Measurements from ENCODE around the gene ZNF618.

The ZNF618 gene

DNA sequence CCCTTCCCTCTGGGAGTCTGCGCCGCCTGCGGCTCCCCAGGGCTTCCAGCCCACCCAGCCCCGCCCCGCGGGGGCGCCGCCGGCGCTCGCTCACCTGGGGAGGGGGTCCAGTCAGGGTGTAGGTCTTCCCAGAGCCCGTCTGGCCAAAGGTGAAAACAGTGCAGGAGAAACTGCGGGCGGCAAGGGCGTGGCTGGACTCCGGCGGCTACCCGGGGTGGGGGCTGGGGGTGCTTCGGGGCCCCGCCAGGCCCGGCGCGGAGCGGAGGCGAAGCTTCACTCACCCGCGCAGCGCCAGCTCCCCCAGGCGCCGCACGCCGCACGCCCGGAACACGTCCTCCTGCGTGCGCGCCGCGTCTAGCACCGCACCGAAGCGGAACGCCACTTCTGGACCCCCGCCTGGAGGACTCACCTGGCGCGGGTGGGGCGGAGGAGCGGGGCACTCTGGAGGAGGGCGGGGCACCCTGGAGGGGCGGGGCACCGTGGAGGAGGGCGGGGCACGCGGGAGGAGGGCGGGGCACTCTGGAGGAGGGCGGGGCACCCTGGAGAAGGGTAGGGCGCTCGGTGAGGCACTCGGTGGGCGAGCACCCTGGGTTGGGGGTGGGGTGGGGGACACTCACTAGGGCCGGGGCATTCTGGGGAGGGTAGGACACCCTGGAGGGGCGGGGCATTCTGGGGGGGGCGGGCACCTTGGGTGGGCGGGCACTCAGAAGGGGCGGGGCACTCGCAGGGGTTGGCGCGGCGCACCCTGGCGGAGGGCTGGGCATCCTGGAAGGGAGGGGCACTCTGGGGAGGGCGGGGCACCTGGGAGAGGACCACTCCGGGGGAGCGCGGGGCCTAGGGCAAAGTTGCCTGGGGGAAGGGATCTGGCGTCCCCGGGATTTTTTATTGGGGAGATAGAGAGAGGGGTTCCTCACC, 222.2 kb downstream of the ZNF618 start:
- no peak for DNase-seq (ENCODE audit: low read depth)

DNA sequence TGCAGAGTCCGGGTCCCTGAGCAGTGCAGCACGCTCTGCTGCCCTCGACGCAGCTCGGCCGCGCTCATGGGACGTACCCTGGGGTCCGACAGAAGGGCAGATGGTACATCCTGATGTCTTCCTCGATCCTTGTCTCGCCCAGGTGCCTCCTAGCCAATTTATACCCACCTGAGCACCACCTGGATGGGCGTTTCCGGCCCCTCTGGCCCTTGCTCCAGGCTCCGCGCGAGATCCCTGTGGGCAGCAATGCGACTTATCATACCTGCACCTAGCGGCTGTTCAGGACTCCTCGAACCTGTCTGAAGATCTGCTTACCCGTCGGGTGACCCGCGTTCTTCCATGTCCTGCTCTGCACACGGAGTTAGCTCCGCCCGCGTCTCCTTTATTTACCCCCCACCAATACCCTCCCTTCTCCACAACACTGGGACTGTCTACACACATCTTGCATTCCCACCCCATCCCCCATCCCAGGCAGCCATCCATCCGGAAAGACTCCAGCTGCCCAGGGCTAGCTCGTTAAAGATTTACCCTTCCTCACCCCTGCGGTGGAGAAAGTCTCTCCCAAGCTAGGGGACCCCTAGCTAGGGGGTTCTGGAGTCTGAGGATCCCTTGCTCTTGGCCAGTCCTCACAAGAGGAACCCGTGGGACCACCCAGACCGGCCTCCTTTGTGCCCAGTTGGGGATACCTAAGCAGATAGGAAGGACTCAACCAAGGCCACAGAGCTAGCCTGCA, 223.0 kb downstream of the ZNF618 start, which contains the start of gene KIF12:
TSS of gene KIF12 (minus strand) at position 357 of the 733 bp plus-strand sequence. CDS start at position 341, 16 bp downstream.
- DNase-seq (ENCODE audit: low read depth): no peak

DNA sequence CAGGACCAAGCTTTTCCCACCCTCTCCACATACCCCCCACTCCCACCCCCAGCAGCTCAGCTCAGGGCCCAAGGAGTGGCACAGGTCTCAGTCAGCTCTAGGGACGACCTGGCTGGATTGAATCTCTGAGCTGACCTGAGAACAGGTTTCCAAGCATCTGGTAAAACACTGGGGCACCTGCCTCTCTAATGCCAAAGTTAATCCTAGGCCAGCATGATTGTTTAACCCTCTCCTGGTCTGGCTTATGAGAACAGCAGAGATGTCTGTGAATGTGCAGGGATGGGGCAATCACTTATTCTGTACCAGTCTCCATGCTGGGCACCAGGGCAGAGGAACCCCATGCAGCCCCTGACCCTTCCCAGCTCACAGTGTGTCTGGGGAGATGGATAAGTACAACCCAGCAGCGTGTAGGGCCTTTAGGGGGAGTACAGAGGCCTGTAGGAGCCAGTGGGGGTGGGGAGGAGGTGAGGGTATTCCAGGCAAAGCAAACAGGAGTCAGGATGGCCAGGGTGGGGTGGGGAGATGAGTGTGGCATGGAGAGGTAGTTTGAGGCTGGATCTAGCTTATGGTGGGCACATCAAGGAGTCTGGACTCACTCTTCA, 223.7 kb downstream of the ZNF618 start:
- DNase-seq (ENCODE audit: low read depth): no peak

DNA sequence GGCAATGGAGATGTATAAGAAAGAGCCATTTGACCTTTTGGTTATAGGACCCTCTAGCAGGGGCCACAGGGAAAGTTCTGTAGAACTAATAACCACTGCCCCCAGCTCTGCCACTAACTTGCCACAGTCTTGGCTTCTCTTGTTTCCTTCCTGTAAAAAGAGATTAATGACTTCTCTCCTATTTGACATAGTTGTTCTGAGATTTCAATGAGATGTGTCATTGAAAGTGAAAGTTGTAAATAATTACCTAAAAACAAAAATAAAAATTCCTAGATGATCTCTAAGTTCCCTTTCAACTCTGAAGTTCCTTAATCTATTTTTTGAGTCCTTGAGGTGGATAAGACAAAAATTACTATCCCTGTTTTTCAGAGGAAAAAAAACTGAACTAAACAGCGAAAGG, 224.4 kb downstream of the ZNF618 start:
- DNase-seq (ENCODE audit: low read depth): no peak

DNA sequence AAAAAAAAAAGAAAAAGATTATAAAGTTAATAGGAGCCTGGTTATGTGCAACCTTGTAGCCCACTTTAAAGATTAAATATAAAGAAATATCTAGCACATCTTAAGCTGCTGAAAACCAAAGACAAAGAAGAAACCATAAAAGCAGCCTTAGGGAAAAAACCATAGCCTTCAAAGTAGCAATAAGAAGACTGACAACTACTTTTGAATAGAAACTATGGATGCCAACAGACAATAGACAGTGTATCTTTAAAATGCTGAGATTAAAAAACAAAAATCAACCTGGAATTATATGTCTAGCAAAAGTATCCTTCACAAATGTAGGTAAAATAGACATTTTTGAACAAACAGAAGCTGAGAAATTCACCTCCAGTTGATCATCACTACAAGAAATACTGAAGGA, 226.4 kb downstream of the ZNF618 start:
- no peak for DNase-seq (ENCODE audit: low read depth)

DNA sequence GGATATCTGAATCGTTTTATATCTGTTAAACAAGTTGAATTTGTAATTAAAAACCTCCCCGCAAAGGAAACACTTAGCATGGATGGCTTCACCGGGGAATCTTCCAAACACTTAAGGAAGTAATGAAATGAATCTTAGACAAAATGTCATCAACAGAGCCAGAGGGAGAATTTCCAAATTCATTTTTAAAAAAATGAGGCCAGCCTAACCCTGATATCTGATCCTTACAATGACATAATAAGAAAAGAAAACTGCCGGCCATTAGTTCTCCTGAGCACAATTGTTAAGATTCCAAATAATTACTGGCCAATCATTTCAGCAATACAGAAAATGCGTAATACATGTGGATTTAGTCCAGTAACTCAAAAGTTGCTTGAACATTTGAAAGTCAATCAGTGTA, 229.1 kb downstream of the ZNF618 start:
- DNase-seq (ENCODE audit: low read depth): no peak

Measured in iris pigment epithelial cell (primary cell).